Neutrophil (primary cell): ENCODE data around the gene EPYC.

ENCODE experiments used
- H3K27ac ChIP-seq: fragments of 200-600 bp; sonication (generic); 2 replicates; pipeline ENCODE4 v1.5.1; 2016; ENCODE audit warnings: mild to moderate bottlenecking, moderate library complexity
- H3K27me3 ChIP-seq: fragments of 200-600 bp; sonication (generic); 2 replicates; pipeline ENCODE4 v1.6.0; 2016; ENCODE audit warnings: mild to moderate bottlenecking
- H3K36me3 ChIP-seq: fragments of 200-600 bp; sonication (generic); 2 replicates; pipeline ENCODE4 v1.5.1; 2017
- H3K4me1 ChIP-seq, 2 experiments: fragments of 200-600 bp in 1 of 2; sonication (generic) in 1 of 2; 1 replicate in 1 of 2; 2 replicates in 1 of 2; pipeline versions ENCODE4 v1.5.1 to v1.6.1; 2013 to 2016; ENCODE audit warnings: low read depth in 1 of 2, low read length in 1 of 2, mild to moderate bottlenecking in 1 of 2, moderate library complexity in 1 of 2; ENCODE audit not compliant: control insufficient read depth in 1 of 2, insufficient read depth in 1 of 2
- H3K4me3 ChIP-seq, 2 experiments: fragments of 200-600 bp in 1 of 2; sonication (generic) in 1 of 2; 1 replicate in 1 of 2; 2 replicates in 1 of 2; pipeline ENCODE4 v1.5.1; 2013 to 2016; ENCODE audit warnings: low read depth in 1 of 2, low read length in 1 of 2, mild to moderate bottlenecking in 1 of 2, moderate library complexity in 1 of 2
- H3K9me3 ChIP-seq: fragments of 200-600 bp; sonication (generic); 2 replicates; pipeline ENCODE4 v1.5.1; 2016
- TF ChIP-seq, protein P1 (sequence below): fragments of 200-600 bp; sonication (generic); IDR thresholded peaks from 2 replicates; pipeline ENCODE4 v1.5.1; 2016; ENCODE audit warnings: antibody characterized with exemption

EPYC gene

DNA sequence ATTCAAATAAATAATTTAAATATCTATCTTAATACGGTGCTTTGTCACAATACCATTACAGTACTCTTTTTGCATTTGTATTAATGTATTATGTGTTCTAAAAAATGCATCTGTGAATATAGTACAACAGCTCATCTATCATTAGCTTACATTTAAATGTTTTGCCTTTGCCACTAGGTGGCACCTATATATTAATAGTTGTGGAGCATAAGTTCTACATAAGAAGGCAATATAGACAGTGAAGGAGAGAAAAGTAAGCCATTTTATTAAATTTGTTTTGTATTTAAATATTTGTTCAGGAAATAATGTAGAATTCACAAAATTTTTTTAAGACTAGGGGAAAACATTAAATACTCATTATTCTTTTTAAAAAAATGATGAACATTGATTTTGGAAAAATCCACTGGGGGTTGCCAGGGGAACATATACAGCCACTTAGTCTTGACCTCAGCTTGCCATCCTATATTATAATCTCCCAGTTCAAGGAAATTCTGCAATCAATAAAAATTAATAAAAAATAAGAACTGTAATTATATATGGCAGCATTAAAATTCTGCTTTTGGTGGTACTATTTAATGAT is 59.6 kb downstream of the EPYC start:
- no peaks in the 10 kb centered on the region for H3K36me3 ChIP-seq
- no peak overlapping the region for H3K27ac ChIP-seq
- no peaks in the 10 kb centered on the region for H3K4me1 ChIP-seq
- TF ChIP-seq, protein P1, sequence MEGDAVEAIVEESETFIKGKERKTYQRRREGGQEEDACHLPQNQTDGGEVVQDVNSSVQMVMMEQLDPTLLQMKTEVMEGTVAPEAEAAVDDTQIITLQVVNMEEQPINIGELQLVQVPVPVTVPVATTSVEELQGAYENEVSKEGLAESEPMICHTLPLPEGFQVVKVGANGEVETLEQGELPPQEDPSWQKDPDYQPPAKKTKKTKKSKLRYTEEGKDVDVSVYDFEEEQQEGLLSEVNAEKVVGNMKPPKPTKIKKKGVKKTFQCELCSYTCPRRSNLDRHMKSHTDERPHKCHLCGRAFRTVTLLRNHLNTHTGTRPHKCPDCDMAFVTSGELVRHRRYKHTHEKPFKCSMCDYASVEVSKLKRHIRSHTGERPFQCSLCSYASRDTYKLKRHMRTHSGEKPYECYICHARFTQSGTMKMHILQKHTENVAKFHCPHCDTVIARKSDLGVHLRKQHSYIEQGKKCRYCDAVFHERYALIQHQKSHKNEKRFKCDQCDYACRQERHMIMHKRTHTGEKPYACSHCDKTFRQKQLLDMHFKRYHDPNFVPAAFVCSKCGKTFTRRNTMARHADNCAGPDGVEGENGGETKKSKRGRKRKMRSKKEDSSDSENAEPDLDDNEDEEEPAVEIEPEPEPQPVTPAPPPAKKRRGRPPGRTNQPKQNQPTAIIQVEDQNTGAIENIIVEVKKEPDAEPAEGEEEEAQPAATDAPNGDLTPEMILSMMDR, result no peak
- H3K9me3 ChIP-seq, result no peaks in the 10 kb centered on the region
- no peak overlapping the region for H3K4me3 ChIP-seq
- H3K27me3 ChIP-seq, result no peaks in the 10 kb centered on the region

DNA sequence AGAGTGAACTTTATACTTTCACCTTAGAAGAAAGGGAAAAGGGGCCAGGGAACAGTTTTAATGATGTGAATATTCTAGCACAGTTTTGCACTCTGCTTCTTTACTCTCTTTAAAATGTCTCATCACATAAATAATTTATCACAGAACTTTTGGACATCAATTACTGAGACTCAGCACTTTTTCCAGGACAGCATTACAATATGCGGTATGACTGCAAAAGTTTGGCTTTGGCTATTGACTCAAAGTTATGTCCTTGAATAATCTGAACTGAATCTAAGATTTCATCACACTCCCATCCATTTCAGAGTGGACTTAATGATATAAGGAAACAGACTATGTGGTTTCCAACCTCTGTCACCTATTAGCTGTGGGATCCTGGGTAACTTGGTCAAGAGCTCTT is 61.5 kb downstream of the EPYC start:
- H3K9me3 ChIP-seq, result no peaks in the 10 kb centered on the region
- H3K4me1 ChIP-seq, result no peaks in the 10 kb centered on the region
- no peak overlapping the region for H3K27ac ChIP-seq
- H3K27me3 ChIP-seq, result no peaks in the 10 kb centered on the region
- no peaks in the 10 kb centered on the region for H3K36me3 ChIP-seq
- H3K4me3 ChIP-seq, result no peak overlapping the region
- TF ChIP-seq, protein P1, result no peak

DNA sequence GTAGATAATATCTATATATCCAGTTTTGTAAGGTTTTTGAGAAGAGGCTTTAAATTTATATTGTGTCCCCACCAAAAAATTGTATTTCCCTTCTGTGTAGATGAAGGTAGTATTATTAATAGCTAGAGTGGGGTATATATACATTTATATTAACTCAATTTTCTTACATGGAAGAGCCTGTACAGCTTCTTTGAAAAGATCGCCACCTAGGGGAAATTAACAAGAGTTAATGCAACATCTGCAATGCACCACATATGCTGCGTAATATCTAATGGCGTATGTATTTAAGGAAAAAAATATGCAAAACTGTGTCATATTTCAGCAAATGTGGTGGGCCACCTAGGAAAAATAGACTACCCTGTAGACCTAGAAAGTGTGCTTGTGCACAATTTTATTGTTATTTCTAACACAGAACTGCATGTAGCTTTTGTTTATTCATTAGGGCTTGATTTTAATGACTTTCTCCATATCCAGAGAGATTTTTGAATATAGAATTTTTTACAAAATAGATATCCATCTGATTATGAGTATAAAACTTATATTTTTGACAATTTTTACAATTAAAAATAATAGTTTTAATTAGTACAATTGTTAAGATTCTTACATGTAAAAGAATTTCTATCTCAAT is 63.8 kb downstream of the EPYC start:
- Histone ChIP-seq H3K4me1 (no peaks in the 10 kb centered on the region), H3K9me3 (no peaks in the 10 kb centered on the region), H3K27ac (no peak overlapping the region), H3K36me3 (no peaks in the 10 kb centered on the region), H3K27me3 (no peaks in the 10 kb centered on the region), H3K4me3 (no peak overlapping the region)
- TF ChIP-seq, protein P1, result no peak

DNA sequence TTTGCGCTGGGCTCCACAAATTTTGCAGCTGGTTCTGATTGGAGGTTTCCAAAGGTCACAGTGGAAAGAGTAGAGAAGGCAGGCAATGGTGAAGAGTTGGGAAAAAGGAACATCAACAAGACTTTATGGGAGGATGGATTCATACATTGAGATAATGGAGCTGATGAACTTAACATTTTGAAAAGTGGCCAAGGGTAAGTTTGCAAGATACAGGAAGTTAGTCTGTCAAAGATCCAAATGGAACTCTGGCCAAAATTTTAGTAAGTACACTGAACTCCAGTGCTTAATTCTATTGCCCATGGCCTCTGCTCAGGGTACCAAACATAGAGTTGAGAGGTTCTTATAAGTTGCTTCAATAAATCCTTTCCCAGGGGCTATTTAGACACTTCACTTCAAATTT is 65.4 kb downstream of the EPYC start:
- H3K36me3 ChIP-seq, result no peaks in the 10 kb centered on the region
- TF ChIP-seq, protein P1, result no peak
- no peaks in the 10 kb centered on the region for H3K4me1 ChIP-seq
- H3K27ac ChIP-seq, result no peak overlapping the region
- H3K4me3 ChIP-seq, result no peak overlapping the region
- H3K9me3 ChIP-seq, result no peaks in the 10 kb centered on the region
- H3K27me3 ChIP-seq, result no peaks in the 10 kb centered on the region

DNA sequence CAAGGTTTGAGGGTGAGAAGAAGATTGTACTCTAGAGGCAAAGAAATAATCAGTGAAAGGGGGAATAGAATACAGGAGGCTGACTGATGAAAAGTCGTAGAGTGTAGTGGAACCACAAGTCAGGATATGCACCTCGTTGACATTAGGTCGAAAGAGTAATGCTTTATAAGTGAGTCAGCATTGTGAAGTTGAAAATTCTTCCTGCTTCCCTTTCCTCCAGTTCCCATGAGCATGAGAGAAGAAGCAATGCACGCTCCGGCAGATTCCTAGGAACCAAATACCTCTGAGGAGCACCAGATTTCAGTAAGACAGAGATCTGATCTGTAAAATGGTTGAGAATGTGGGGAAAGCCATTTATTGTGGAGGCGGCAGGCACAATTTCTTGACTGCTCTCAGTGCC is 66.3 kb downstream of the EPYC start:
- no peak overlapping the region for H3K27ac ChIP-seq
- TF ChIP-seq, protein P1, result no peak

More for the DNA sequence above, 66.3 kb downstream of the EPYC start:
- no peaks in the 10 kb centered on the region for H3K4me1 ChIP-seq
- no peak overlapping the region for H3K4me3 ChIP-seq
- H3K27me3 ChIP-seq, result no peaks in the 10 kb centered on the region
- H3K9me3 ChIP-seq, result no peaks in the 10 kb centered on the region
- H3K36me3 ChIP-seq, result no peaks in the 10 kb centered on the region
